ENCODE results near the gene RAB3C. TPM values are rescaled to one million over a fixed set of nuclear protein-coding genes. Genes with fewer than 3 reads are reported as not detected.

The RAB3C gene
- total RNA-seq, 1 experiment from 2014 or later = 13.3 TPM

- no peak for TF ChIP-seq ZNF532 (CRISPR knock-in tag; IDR thresholded peaks at IDR 0.05; ENCODE audit: borderline replicate concordance)
- TF ChIP-seq GABPB1 (CRISPR knock-in tag; IDR thresholded peaks at IDR 0.05) = no peak
- TF ChIP-seq ZNF317 (CRISPR knock-in tag; IDR thresholded peaks at IDR 0.05; ENCODE audit: borderline replicate concordance, low read depth) = no peak
- TF ChIP-seq NFYB (CRISPR knock-in tag; conservative IDR thresholded peaks at IDR 0.05; ENCODE audit: low read depth) = no peak
- TF ChIP-seq MAX (CRISPR knock-in tag; IDR thresholded peaks at IDR 0.05) = no peak
Measured at GRCh38 chr5:58740956-58741355, 158.1 kb downstream of the RAB3C start (continued).

- ATAC-seq (peak; percentile 73), DNase-seq (ENCODE audit: low spot score) (no peak)
- CTCF ChIA-PET = no interaction called here
- TF ChIP-seq ZNF425 (CRISPR knock-in tag; conservative IDR thresholded peaks at IDR 0.05) (no peak), AFF4 (CRISPR knock-in tag; IDR thresholded peaks at IDR 0.05; ENCODE audit: borderline replicate concordance) (no peak), ELF4 (CRISPR knock-in tag; IDR thresholded peaks at IDR 0.05; ENCODE audit: low read depth) (no peak)
- Mint-ChIP-seq H3K4me3 (no peak overlapping the region), H3K27ac (no peak overlapping the region), H3K9me3 (peaks cover 3% of the 10 kb centered on the region; the same call in 1 of the 2 replicates), H3K27me3 (ENCODE audit: low read depth) (no peaks in the 10 kb centered on the region), H3K36me3 (peaks cover 3% of the 10 kb centered on the region; the same call in 1 of the 2 replicates), H3K4me1 (peaks cover 17% of the 10 kb centered on the region)
- POLR2A ChIA-PET = interaction anchor here (0.7 kb wide), 1 partner anchor 21 kb away, joined by 3 read pairs; no protein-coding TSS in a partner anchor
Measured at GRCh38 chr5:58745350-58745749, 162.5 kb downstream of the RAB3C start.

GRCh38 chr5:58746321-58746720, 163.4 kb downstream of the RAB3C start:
- DNase-seq (ENCODE audit: low spot score) (no peak), ATAC-seq (no peak)
- H3K27ac Mint-ChIP-seq = no peak overlapping the region
- H3K4me1 Mint-ChIP-seq = peaks cover 17% of the 10 kb centered on the region
- H3K36me3 Mint-ChIP-seq = peaks cover 3% of the 10 kb centered on the region; the same call in 1 of the 2 replicates
- no peak overlapping the region for H3K4me3 Mint-ChIP-seq
- no peaks in the 10 kb centered on the region for H3K27me3 Mint-ChIP-seq (ENCODE audit: low read depth)
- no peak for TF ChIP-seq CREB1 (CRISPR knock-in tag; IDR thresholded peaks at IDR 0.05)
- no peak for TF ChIP-seq FOXP4 (CRISPR knock-in tag; IDR thresholded peaks at IDR 0.05)
- ChIA-PET CTCF (no interaction called here), POLR2A (no interaction called here)
- H3K9me3 Mint-ChIP-seq = peaks cover under 1% of the 10 kb centered on the region; the same call in 1 of the 2 replicates
